Activated CD8-positive, alpha-beta memory T cell treated with anti-CD3 and anti-CD28 coated beads for 48 hours (primary cell): Measurements from ENCODE around the gene NAT10.

ENCODE experiments used
- DNase-seq, 3 experiments: peaks; one replicate each; pipeline ENCODE4 v3.0.0-alpha.2; 2020; ENCODE audit warnings: low read depth in 2 of 3, low spot score in 2 of 3

NAT10 gene

GRCh38 chr11:34185926-34186841, 80.8 kb downstream of the NAT10 start:
- DNase-seq = no peak

DNA sequence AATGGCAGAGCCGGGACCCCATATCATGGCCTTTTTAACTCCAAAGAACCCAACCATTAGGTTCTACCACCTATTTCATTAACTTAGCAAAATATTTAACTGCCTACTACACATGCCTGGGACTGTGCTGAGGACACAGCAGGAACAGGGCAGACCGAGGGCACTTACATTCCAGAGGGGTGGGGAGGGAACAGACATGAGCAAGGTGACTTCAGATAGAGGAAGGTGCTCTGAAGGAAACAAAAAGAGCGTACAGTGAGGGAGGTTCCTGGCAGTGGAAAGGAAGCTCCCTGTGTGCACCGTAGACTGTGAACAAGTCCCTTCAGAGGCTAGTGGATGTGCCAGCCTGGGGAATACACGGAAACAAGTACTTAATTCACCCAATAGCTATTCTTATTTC, 82.8 kb downstream of the NAT10 start:
- DNase-seq = no peak

DNA sequence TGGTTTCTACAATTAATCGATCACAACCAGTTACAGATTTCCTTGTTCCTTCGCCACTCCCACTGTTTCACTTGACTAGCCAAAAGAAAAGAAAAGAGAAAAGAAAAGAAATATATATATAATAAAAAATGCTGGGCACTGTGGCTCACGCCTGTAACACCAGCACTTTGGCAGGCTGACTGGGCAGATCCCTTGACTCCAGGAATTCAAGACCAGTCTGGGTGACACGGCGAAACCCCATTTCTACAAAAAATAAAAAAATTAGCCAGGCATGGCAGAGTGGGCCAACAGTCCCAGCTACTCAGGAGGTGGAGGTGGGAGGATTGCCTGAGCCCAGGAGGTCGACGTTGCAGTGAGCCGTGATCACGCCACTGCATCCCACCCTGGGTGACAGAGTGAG, 83.8 kb downstream of the NAT10 start:
- no peak for DNase-seq

GRCh38 chr11:34190192-34191139, 85.0 kb downstream of the NAT10 start:
- no peak for DNase-seq

DNA sequence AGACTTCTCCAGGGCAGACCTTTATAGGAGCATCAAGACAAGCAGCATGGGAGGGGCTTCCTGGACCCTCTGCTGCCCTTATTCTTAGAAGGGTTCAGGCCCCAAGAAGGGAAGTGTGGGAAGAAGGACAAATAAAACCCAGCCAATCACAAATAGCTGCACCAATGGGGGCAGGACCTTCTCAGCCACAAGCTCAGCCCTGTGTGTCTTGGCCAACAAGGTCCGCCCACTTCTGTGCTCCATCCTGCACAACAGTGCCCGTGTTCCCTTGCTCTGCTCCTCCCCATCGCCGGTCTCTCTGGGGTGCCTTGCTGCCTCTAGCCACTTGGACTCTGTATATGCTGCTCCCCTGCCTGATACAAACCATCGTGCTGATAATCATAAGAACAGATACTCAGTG, 86.1 kb downstream of the NAT10 start:
- no peak for DNase-seq

GRCh38 chr11:34192481-34193401, 87.3 kb downstream of the NAT10 start:
- no peak for DNase-seq

GRCh38 chr11:34194576-34195335, 89.3 kb downstream of the NAT10 start:
- DNase-seq = no peak
